ENCODE results near the gene POLR3GL.

DNA sequence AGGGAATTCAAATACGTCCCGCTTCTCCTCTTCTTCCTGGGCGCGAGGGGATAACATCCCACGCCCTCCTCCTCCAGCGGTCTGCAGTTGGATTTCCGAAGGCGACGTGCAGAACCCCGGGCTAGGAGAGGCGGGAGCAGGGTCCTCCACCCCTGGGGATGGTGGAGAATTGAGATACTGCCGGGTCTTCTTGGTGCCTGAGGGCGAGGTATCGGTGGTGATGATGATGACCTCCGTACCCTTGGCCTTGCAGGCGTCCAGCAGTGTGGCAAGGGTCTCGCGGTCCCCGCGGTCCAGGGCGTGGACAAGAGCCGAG is 3.4 kb upstream of the POLR3GL start:
- TF ChIP-seq, protein P1, sequence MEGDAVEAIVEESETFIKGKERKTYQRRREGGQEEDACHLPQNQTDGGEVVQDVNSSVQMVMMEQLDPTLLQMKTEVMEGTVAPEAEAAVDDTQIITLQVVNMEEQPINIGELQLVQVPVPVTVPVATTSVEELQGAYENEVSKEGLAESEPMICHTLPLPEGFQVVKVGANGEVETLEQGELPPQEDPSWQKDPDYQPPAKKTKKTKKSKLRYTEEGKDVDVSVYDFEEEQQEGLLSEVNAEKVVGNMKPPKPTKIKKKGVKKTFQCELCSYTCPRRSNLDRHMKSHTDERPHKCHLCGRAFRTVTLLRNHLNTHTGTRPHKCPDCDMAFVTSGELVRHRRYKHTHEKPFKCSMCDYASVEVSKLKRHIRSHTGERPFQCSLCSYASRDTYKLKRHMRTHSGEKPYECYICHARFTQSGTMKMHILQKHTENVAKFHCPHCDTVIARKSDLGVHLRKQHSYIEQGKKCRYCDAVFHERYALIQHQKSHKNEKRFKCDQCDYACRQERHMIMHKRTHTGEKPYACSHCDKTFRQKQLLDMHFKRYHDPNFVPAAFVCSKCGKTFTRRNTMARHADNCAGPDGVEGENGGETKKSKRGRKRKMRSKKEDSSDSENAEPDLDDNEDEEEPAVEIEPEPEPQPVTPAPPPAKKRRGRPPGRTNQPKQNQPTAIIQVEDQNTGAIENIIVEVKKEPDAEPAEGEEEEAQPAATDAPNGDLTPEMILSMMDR (IDR thresholded peaks at IDR 0.05; ENCODE audit: borderline replicate concordance, extremely low read depth, low read length, poor library complexity, severe bottlenecking), result no peak
- no peak for TF ChIP-seq EZH2 (IDR thresholded peaks at IDR 0.05; ENCODE audit: borderline replicate concordance, low read depth, low read length, severe bottlenecking)
